ENCODE results near the gene TGFB1. TPM values are rescaled to one million over a fixed set of nuclear protein-coding genes. Genes with fewer than 3 reads are reported as not detected.
A peak's percentile ranks its signal among the peaks of the same experiment; 100 is the strongest.

The TGFB1 gene
- total RNA-seq, 1 experiment from 2014 or later = 17.5 TPM

- H3K9me2 ChIP-seq (replicated peaks; ENCODE audit: insufficient read depth, low read length) = no peaks in the 10 kb centered on the region
- no peak overlapping the region for H2AFZ ChIP-seq (ENCODE audit: low read length)
- peaks cover 20% of the 10 kb centered on the region; the same call in 1 of the 2 replicates for H3K36me3 ChIP-seq (ENCODE audit: insufficient read depth, low read length)
- H4K20me1 ChIP-seq (ENCODE audit: insufficient read depth, low read depth, low read length) = no peaks in the 10 kb centered on the region
- no peaks in the 10 kb centered on the region for H3K27me3 ChIP-seq (ENCODE audit: low read length)
- peaks cover 33% of the 10 kb centered on the region for H3K4me1 ChIP-seq (ENCODE audit: low read length)
- peaks cover 42% of the 10 kb centered on the region for H3K79me2 ChIP-seq (ENCODE audit: low read length)
- peak overlapping the region; percentile 87; the same call in 1 of the 2 replicates for H3K4me3 ChIP-seq (ENCODE audit: low read length)
- no peak overlapping the region for H3K27ac ChIP-seq (ENCODE audit: low read length)
- H3K9me3 ChIP-seq (ENCODE audit: low read length) = no peaks in the 10 kb centered on the region
- peak overlapping the region; percentile 87 for H3K9ac ChIP-seq (ENCODE audit: low read length)
- DNase-seq = no peak
- H3K4me2 ChIP-seq (ENCODE audit: low read depth, low read length, poor library complexity, severe bottlenecking) = peak overlapping the region; percentile 98
Observed at GRCh38 chr19:41311613-41312012, 42.1 kb downstream of the TGFB1 start.

GRCh38 chr19:41311072-41311471 is 42.6 kb downstream of the TGFB1 start:
- H3K79me2 ChIP-seq (ENCODE audit: low read length) = peaks cover 42% of the 10 kb centered on the region
- no peaks in the 10 kb centered on the region for H3K27me3 ChIP-seq (ENCODE audit: low read length)
- no peak overlapping the region for H2AFZ ChIP-seq (ENCODE audit: low read length)
- peak overlapping the region; percentile 98 for H3K4me2 ChIP-seq (ENCODE audit: low read depth, low read length, poor library complexity, severe bottlenecking)
- peaks cover 21% of the 10 kb centered on the region; the same call in 1 of the 2 replicates for H3K36me3 ChIP-seq (ENCODE audit: insufficient read depth, low read length)
- no peaks in the 10 kb centered on the region for H3K9me3 ChIP-seq (ENCODE audit: low read length)
- DNase-seq = no peak
- no peaks in the 10 kb centered on the region for H4K20me1 ChIP-seq (ENCODE audit: insufficient read depth, low read depth, low read length)
- H3K4me3 ChIP-seq (ENCODE audit: low read length) = peak overlapping the region; percentile 87
- H3K9me2 ChIP-seq (replicated peaks; ENCODE audit: insufficient read depth, low read length) = no peaks in the 10 kb centered on the region
- H3K9ac ChIP-seq (ENCODE audit: low read length) = peak overlapping the region; percentile 87
- peak overlapping the region; percentile 77 for H3K27ac ChIP-seq (ENCODE audit: low read length)
- peaks cover 33% of the 10 kb centered on the region for H3K4me1 ChIP-seq (ENCODE audit: low read length)

GRCh38 chr19:41310033-41310831 is 43.5 kb downstream of the TGFB1 start, which contains the start of gene CCDC97:
Gene CCDC97, plus strand, starts transcription at chr19:41310172. Its CDS starts 139 bp downstream, at chr19:41310311.
- Histone ChIP-seq H2AFZ (ENCODE audit: low read length) (peak within 1 kb of the TSS; percentile 96; the same call in 1 of the 2 replicates), H3K27me3 (ENCODE audit: low read length) (no peaks in the 10 kb centered on the region), H3K36me3 (ENCODE audit: insufficient read depth, low read length) (peaks cover 21% of the 10 kb centered on the region; the same call in 1 of the 2 replicates), H3K4me3 (ENCODE audit: low read length) (peak within 1 kb of the TSS; percentile 87), H3K9ac (ENCODE audit: low read length) (peak within 1 kb of the TSS; percentile 87), H3K9me2 (replicated peaks; ENCODE audit: insufficient read depth, low read length) (no peaks in the 10 kb centered on the region), H3K4me1 (ENCODE audit: low read length) (peaks cover 33% of the 10 kb centered on the region), H3K9me3 (ENCODE audit: low read length) (no peaks in the 10 kb centered on the region), H3K79me2 (ENCODE audit: low read length) (peaks cover 42% of the 10 kb centered on the region), H3K4me2 (ENCODE audit: low read depth, low read length, poor library complexity, severe bottlenecking) (peak within 1 kb of the TSS; percentile 98), H3K27ac (ENCODE audit: low read length) (peak within 1 kb of the TSS; percentile 77), H4K20me1 (ENCODE audit: insufficient read depth, low read depth, low read length) (no peaks in the 10 kb centered on the region)
- DNase-seq = peak; percentile 95

- peaks cover 20% of the 10 kb centered on the region; the same call in 1 of the 2 replicates for H3K36me3 ChIP-seq (ENCODE audit: insufficient read depth, low read length)
- DNase-seq = peak; percentile 62
- peaks cover 40% of the 10 kb centered on the region for H3K79me2 ChIP-seq (ENCODE audit: low read length)
- no peaks in the 10 kb centered on the region for H4K20me1 ChIP-seq (ENCODE audit: insufficient read depth, low read depth, low read length)
- H3K4me3 ChIP-seq (ENCODE audit: low read length) = peak overlapping the region; percentile 87
- peak overlapping the region; percentile 96; the same call in 1 of the 2 replicates for H2AFZ ChIP-seq (ENCODE audit: low read length)
- H3K9me3 ChIP-seq (ENCODE audit: low read length) = no peaks in the 10 kb centered on the region
- peaks cover 33% of the 10 kb centered on the region for H3K4me1 ChIP-seq (ENCODE audit: low read length)
- peak overlapping the region; percentile 77 for H3K27ac ChIP-seq (ENCODE audit: low read length)
- peak overlapping the region; percentile 87 for H3K9ac ChIP-seq (ENCODE audit: low read length)
- peak overlapping the region; percentile 98 for H3K4me2 ChIP-seq (ENCODE audit: low read depth, low read length, poor library complexity, severe bottlenecking)
- H3K9me2 ChIP-seq (replicated peaks; ENCODE audit: insufficient read depth, low read length) = no peaks in the 10 kb centered on the region
- no peaks in the 10 kb centered on the region for H3K27me3 ChIP-seq (ENCODE audit: low read length)
Observed at GRCh38 chr19:41309180-41310032, 44.3 kb downstream of the TGFB1 start.

- peak overlapping the region; percentile 77 for H3K27ac ChIP-seq (ENCODE audit: low read length)
- no peaks in the 10 kb centered on the region for H4K20me1 ChIP-seq (ENCODE audit: insufficient read depth, low read depth, low read length)
- no peaks in the 10 kb centered on the region for H3K27me3 ChIP-seq (ENCODE audit: low read length)
- no peaks in the 10 kb centered on the region for H3K9me2 ChIP-seq (replicated peaks; ENCODE audit: insufficient read depth, low read length)
- H3K4me2 ChIP-seq (ENCODE audit: low read depth, low read length, poor library complexity, severe bottlenecking) = peak overlapping the region; percentile 98
- no peak overlapping the region for H2AFZ ChIP-seq (ENCODE audit: low read length)
- H3K36me3 ChIP-seq (ENCODE audit: insufficient read depth, low read length) = peaks cover 23% of the 10 kb centered on the region; the same call in 1 of the 2 replicates
- peaks cover 34% of the 10 kb centered on the region for H3K79me2 ChIP-seq (ENCODE audit: low read length)
- H3K4me1 ChIP-seq (ENCODE audit: low read length) = peaks cover 33% of the 10 kb centered on the region
- no peaks in the 10 kb centered on the region for H3K9me3 ChIP-seq (ENCODE audit: low read length)
- peak overlapping the region; percentile 87; the same call in 1 of the 2 replicates for H3K4me3 ChIP-seq (ENCODE audit: low read length)
- peak overlapping the region; percentile 87 for H3K9ac ChIP-seq (ENCODE audit: low read length)
- DNase-seq = peak; percentile 92
Observed at GRCh38 chr19:41308450-41309179, 45.1 kb downstream of the TGFB1 start.

- H3K4me3 ChIP-seq (ENCODE audit: low read length) = no peak overlapping the region
- H3K27me3 ChIP-seq (ENCODE audit: low read length) = no peaks in the 10 kb centered on the region
- peak overlapping the region; percentile 77 for H3K27ac ChIP-seq (ENCODE audit: low read length)
- H3K9me2 ChIP-seq (replicated peaks; ENCODE audit: insufficient read depth, low read length) = no peaks in the 10 kb centered on the region
- no peak overlapping the region for H2AFZ ChIP-seq (ENCODE audit: low read length)
- peak overlapping the region; percentile 28; the same call in 1 of the 2 replicates for H3K9ac ChIP-seq (ENCODE audit: low read length)
- no peak overlapping the region for H3K4me2 ChIP-seq (ENCODE audit: low read depth, low read length, poor library complexity, severe bottlenecking)
- no peaks in the 10 kb centered on the region for H3K9me3 ChIP-seq (ENCODE audit: low read length)
- H4K20me1 ChIP-seq (ENCODE audit: insufficient read depth, low read depth, low read length) = no peaks in the 10 kb centered on the region
- H3K79me2 ChIP-seq (ENCODE audit: low read length) = peaks cover 28% of the 10 kb centered on the region
- peaks cover 17% of the 10 kb centered on the region; the same call in 1 of the 2 replicates for H3K36me3 ChIP-seq (ENCODE audit: insufficient read depth, low read length)
- no peak for DNase-seq
- H3K4me1 ChIP-seq (ENCODE audit: low read length) = peaks cover 33% of the 10 kb centered on the region
Observed at GRCh38 chr19:41307954-41308449, 45.7 kb downstream of the TGFB1 start.

- peaks cover 14% of the 10 kb centered on the region; the same call in 1 of the 2 replicates for H3K36me3 ChIP-seq (ENCODE audit: insufficient read depth, low read length)
- no peak overlapping the region for H3K4me3 ChIP-seq (ENCODE audit: low read length)
- no peaks in the 10 kb centered on the region for H3K9me3 ChIP-seq (ENCODE audit: low read length)
- peak overlapping the region; percentile 77 for H3K27ac ChIP-seq (ENCODE audit: low read length)
- H3K9me2 ChIP-seq (replicated peaks; ENCODE audit: insufficient read depth, low read length) = no peaks in the 10 kb centered on the region
- no peak overlapping the region for H2AFZ ChIP-seq (ENCODE audit: low read length)
- peaks cover 33% of the 10 kb centered on the region for H3K4me1 ChIP-seq (ENCODE audit: low read length)
- H4K20me1 ChIP-seq (ENCODE audit: insufficient read depth, low read depth, low read length) = no peaks in the 10 kb centered on the region
- peak; percentile 39 for DNase-seq
- peak overlapping the region; percentile 28; the same call in 1 of the 2 replicates for H3K9ac ChIP-seq (ENCODE audit: low read length)
- no peaks in the 10 kb centered on the region for H3K27me3 ChIP-seq (ENCODE audit: low read length)
- H3K79me2 ChIP-seq (ENCODE audit: low read length) = peaks cover 21% of the 10 kb centered on the region
- H3K4me2 ChIP-seq (ENCODE audit: low read depth, low read length, poor library complexity, severe bottlenecking) = no peak overlapping the region
Observed at GRCh38 chr19:41307090-41307875, 46.4 kb downstream of the TGFB1 start.
